Upper lobe of right lung (tissue), 1 donor: Measurements from ENCODE around the gene ASB10. TPM values are rescaled to one million over a fixed set of nuclear protein-coding genes. Genes with fewer than 3 reads are reported as not detected.

Experiments
- ATAC-seq: fragments of 200-7000 bp; cut with Tn5 transposase; one replicate; pipeline ENCODE4 v1.9.1; 2020; ENCODE audit warnings: mild to moderate bottlenecking, moderate library complexity
- DNase-seq: peaks from one replicate; pipeline ENCODE4 v3.0.0-alpha.2; 2020
- H3K27ac ChIP-seq: fragments of 200-600 bp; one replicate; pipeline ENCODE4 v1.8.0; 2022
- H3K27me3 ChIP-seq: fragments of 200-600 bp; one replicate; pipeline ENCODE4 v1.8.0; 2022; ENCODE audit warnings: mild to moderate bottlenecking
- H3K36me3 ChIP-seq: fragments of 200-600 bp; one replicate; pipeline ENCODE4 v1.8.0; 2022
- H3K4me1 ChIP-seq: fragments of 200-600 bp; one replicate; pipeline ENCODE4 v1.8.0; 2022
- H3K4me3 ChIP-seq: fragments of 200-600 bp; one replicate; pipeline ENCODE4 v1.8.0; 2022; ENCODE audit warnings: mild to moderate bottlenecking
- H3K9me3 ChIP-seq: fragments of 200-600 bp; one replicate; pipeline ENCODE4 v1.8.0; 2022
- intact Hi-C: fragments of 100-400 bp; cut with DNase I; formaldehyde crosslinking; loops from one replicate; pipeline ENCODE4 v1.11.0; 2022
- total RNA-seq: library from RNA; stranded (reverse); fragmentation: NEBNext Ultra II Directional; extraction: Animal tissue kit (Norgen Biotek cat#: 25700); gene quantifications from one replicate; pipeline ENCODE4 v1.2.1, GENCODE V29; 2021
- TF ChIP-seq, protein P1 (sequence below): fragments of 200-600 bp; IDR thresholded peaks from one replicate; pipeline ENCODE4 v1.8.0; 2022; ENCODE audit warnings: antibody characterized with exemption
- donor health status: DM: no; HTN: yes; CAD: no; lungs with severe emphysema.

Gene ASB10
- total RNA-seq, 1 donor from 2014 or later = not detected

DNA sequence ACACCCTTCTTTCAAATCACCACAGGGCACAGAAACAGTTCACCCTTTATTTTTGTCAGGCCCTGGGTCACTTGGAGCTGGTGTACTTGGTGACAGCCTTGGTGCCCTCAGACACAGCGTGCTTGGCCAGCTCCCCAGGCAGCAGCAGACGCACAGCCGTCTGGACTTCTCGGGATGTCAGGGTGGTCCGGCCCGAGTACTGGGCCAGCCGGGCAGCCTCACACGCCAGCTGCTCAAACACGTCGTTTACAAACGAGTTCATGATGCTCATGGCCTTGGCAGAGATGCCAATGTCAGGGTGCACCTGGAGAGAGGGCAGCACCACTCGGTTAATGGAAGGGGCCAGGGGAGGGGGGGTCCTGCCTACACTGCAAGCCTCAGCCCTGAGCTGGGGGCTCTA lies 20.8 kb upstream of the ASB10 start:
- Histone ChIP-seq H3K4me1 (no peaks in the 10 kb centered on the region), H3K27ac (no peak overlapping the region), H3K9me3 (no peaks in the 10 kb centered on the region), H3K27me3 (peaks cover 11% of the 10 kb centered on the region), H3K4me3 (no peak overlapping the region), H3K36me3 (peaks cover 2% of the 10 kb centered on the region)
- ATAC-seq (no peak), DNase-seq (no peak)
- TF ChIP-seq, protein P1, sequence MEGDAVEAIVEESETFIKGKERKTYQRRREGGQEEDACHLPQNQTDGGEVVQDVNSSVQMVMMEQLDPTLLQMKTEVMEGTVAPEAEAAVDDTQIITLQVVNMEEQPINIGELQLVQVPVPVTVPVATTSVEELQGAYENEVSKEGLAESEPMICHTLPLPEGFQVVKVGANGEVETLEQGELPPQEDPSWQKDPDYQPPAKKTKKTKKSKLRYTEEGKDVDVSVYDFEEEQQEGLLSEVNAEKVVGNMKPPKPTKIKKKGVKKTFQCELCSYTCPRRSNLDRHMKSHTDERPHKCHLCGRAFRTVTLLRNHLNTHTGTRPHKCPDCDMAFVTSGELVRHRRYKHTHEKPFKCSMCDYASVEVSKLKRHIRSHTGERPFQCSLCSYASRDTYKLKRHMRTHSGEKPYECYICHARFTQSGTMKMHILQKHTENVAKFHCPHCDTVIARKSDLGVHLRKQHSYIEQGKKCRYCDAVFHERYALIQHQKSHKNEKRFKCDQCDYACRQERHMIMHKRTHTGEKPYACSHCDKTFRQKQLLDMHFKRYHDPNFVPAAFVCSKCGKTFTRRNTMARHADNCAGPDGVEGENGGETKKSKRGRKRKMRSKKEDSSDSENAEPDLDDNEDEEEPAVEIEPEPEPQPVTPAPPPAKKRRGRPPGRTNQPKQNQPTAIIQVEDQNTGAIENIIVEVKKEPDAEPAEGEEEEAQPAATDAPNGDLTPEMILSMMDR = no peak
- intact Hi-C loops = no loop called here

DNA sequence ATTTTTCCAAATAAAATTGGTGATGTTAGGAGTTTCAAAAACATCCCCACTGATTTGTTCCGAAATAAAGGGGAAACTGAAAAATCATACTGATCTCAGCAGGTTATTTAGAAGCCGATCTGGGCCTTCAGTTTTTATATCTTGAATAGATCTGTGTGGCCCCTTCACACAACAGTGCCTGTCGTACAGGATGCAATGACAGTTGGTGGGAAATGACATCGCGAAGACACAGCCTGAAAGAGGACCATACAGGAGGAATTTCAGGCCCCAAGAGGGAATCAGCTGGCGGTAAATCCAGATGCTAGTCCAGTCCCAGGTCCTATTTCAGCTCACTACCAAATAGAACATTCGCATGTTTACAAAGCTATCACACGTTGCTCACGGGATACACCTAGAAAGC lies 20.3 kb upstream of the ASB10 start:
- H3K9me3 ChIP-seq = no peaks in the 10 kb centered on the region
- intact Hi-C loops = no loop called here
- DNase-seq (no peak), ATAC-seq (no peak)
- H3K27ac ChIP-seq = no peak overlapping the region
- no peaks in the 10 kb centered on the region for H3K36me3 ChIP-seq
- no peaks in the 10 kb centered on the region for H3K4me1 ChIP-seq
- TF ChIP-seq, protein P1 = no peak
- peaks cover 11% of the 10 kb centered on the region for H3K27me3 ChIP-seq
- H3K4me3 ChIP-seq = no peak overlapping the region

- peaks cover 11% of the 10 kb centered on the region for H3K27me3 ChIP-seq
- H3K36me3 ChIP-seq = no peaks in the 10 kb centered on the region
- H3K9me3 ChIP-seq = no peaks in the 10 kb centered on the region
- no peak for ATAC-seq
- no peak for DNase-seq
- TF ChIP-seq, protein P1 = no peak
- no peak overlapping the region for H3K4me3 ChIP-seq
- intact Hi-C loops = no loop called here
- no peaks in the 10 kb centered on the region for H3K4me1 ChIP-seq
- no peak overlapping the region for H3K27ac ChIP-seq
Measured at GRCh38 chr7:151206914-151207313, 19.9 kb upstream of the ASB10 start.

DNA sequence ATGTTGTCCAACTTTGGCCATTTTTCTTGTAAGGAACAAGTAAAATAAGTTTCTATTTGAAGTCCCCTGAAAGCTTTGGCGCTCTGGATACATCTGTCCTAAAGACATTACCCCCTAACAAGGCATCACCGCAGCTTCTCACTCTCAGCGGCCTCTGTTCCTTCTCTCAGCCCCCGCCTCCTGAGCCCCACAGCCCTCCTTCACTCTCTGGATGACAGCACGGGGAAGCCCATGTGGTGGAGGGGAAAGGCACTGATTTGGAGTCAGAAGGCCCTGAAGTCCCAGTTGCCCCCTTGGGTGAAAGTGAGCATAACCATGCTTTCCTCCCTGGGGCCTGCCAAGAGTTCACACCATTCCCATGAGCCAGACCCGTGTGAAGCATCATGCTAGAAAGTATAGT lies 18.7 kb upstream of the ASB10 start:
- no peak overlapping the region for H3K27ac ChIP-seq
- ATAC-seq (no peak), DNase-seq (no peak)
- no peaks in the 10 kb centered on the region for H3K36me3 ChIP-seq
- peaks cover 11% of the 10 kb centered on the region for H3K27me3 ChIP-seq
- TF ChIP-seq, protein P1 = no peak
- no peaks in the 10 kb centered on the region for H3K4me1 ChIP-seq
- no peaks in the 10 kb centered on the region for H3K9me3 ChIP-seq
- intact Hi-C loops = no loop called here
- H3K4me3 ChIP-seq = no peak overlapping the region

DNA sequence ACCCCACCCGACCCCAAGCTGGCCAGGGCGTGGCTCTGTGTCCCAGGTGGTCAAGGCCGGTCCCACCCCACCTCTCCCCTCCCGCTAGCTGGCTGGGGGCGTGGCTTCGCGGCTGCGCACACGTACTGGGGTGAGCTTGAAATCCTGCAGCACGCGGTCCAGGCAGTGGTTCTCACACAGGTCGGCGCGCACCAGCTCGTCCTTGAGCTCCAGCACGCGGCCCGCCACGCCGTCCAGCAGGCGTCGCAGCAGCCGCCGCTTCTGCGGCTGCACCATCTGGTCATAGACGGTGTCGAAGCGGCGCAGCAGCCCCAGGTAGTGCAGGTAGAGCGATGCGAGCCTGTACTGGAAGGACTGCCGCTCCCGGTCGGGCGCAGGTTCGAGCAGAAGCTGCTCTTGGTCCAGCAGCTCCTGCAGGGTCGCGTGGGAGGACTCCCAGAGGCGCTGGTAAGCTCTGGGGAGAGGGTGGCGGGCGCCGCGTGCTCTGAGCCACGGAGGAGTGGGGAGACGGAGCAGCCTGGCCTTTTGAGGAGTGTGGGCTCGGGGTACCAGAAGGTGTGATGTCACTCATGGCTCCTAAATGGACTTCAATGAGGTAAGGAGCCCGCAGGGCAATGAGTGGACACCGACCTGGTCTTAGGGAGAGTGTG lies 17.5 kb upstream of the ASB10 start:
- no peak for DNase-seq
- H3K4me3 ChIP-seq = no peak overlapping the region
- H3K9me3 ChIP-seq = no peaks in the 10 kb centered on the region
- peaks cover 11% of the 10 kb centered on the region for H3K27me3 ChIP-seq
- H3K27ac ChIP-seq = no peak overlapping the region
- intact Hi-C loops = no loop called here
- ATAC-seq = peak; percentile 14
- TF ChIP-seq, protein P1 = no peak
- H3K36me3 ChIP-seq = no peaks in the 10 kb centered on the region
- no peaks in the 10 kb centered on the region for H3K4me1 ChIP-seq

- DNase-seq (no peak), ATAC-seq (no peak)
- H3K9me3 ChIP-seq = no peaks in the 10 kb centered on the region
- H3K4me3 ChIP-seq = no peak overlapping the region
- intact Hi-C loops = no loop called here
- H3K27me3 ChIP-seq = peaks cover 11% of the 10 kb centered on the region
- H3K4me1 ChIP-seq = no peaks in the 10 kb centered on the region
- H3K27ac ChIP-seq = no peak overlapping the region
- H3K36me3 ChIP-seq = no peaks in the 10 kb centered on the region
- TF ChIP-seq, protein P1 = no peak
Measured at GRCh38 chr7:151202836-151203235, 15.8 kb upstream of the ASB10 start.
